Measurements from ENCODE around the gene WNK1. TPM values are rescaled to one million over a fixed set of nuclear protein-coding genes. Genes with fewer than 3 reads are reported as not detected.

Gene WNK1
- total and polyA plus RNA-seq, 2 of the 8 experiments (the other 6 are each of a cell fraction or from before 2014, with no cell fraction given) = 88.2 to 157 TPM

GRCh38 chr12:823028-823698, 70.8 kb downstream of the WNK1 start:
- Histone ChIP-seq H3K4ac (replicated peaks; ENCODE audit: insufficient read length, low read depth, low read length) (no peak overlapping the region), H3K56ac (replicated peaks; ENCODE audit: insufficient read length, low read depth, low read length) (no peak overlapping the region), H2BK15ac (ENCODE audit: low read length) (no peak overlapping the region), H3K36me3 (ENCODE audit: control insufficient read depth in 2 of 4, insufficient read depth in 4 of 4, low read length in 3 of 4) (peaks cover 0 to 6% (median 2%) of the 10 kb centered on the region in 4 experiments; a peak in 2 of 8 replicates), H4K20me1 (replicated peaks in 1 of 2; ENCODE audit: control insufficient read depth in 1 of 2, insufficient read depth in 2 of 2, low read length in 2 of 2) (peaks cover 0 to 2% of the 10 kb centered on the region in 2 experiments), H3K79me1 (ENCODE audit: low read depth, low read length) (0 out of 2 replicates have a peak, but pooled peaks cover 2% of the 10 kb centered on the region), H3K23me2 (ENCODE audit: low read depth, low read length) (no peaks in the 10 kb centered on the region), H3K9me3 (ENCODE audit: insufficient read depth in 2 of 2, low read depth in 1 of 2, low read length in 1 of 2) (no peaks in the 10 kb centered on the region), H3K14ac (ENCODE audit: insufficient read length) (no peak overlapping the region), H3K23ac (ENCODE audit: insufficient read length) (no peak overlapping the region), H2BK20ac (ENCODE audit: low read length) (no peak overlapping the region), H3K27ac (ENCODE audit: low read depth, low read length) (no peak overlapping the region), H3K27me3 (replicated peaks in 1 of 4; ENCODE audit: control insufficient read depth in 3 of 4, extremely low read depth in 1 of 4, insufficient read depth in 3 of 4, low read length in 3 of 4) (no peaks in the 10 kb centered on the region), H3K4me1 (replicated peaks in 1 of 4; ENCODE audit: control insufficient read depth in 3 of 4, insufficient read depth in 4 of 4, low read length in 3 of 4) (peaks cover 1 to 6% (median 4%) of the 10 kb centered on the region in 4 experiments; a peak in 5 of 7 replicates), H3K4me3 (ENCODE audit: extremely low read depth in 1 of 4, insufficient read depth in 2 of 4, low read depth in 3 of 4, low read length in 4 of 4) (no peak overlapping the region), H2AFZ (ENCODE audit: low read length) (no peak overlapping the region), H2BK12ac (ENCODE audit: low read depth, low read length) (no peak overlapping the region), H3K18ac (ENCODE audit: extremely low read depth, low read length) (no peak overlapping the region), H3K79me2 (ENCODE audit: control insufficient read depth in 1 of 2, insufficient read depth in 2 of 2, low read length in 2 of 2) (peaks cover 0 to 71% of the 10 kb centered on the region in 2 experiments; a peak in 2 of 4 replicates), H4K5ac (ENCODE audit: insufficient read length, low read depth, low read length) (no peak overlapping the region), H3K9ac (replicated peaks in 1 of 4; ENCODE audit: extremely low read depth in 1 of 4, low read depth in 3 of 4, low read length in 3 of 4) (no peak overlapping the region), H2BK5ac (ENCODE audit: low read depth, low read length) (no peak overlapping the region), H2AK5ac (ENCODE audit: low read depth, low read length) (no peak overlapping the region), H3K4me2 (ENCODE audit: insufficient read depth in 1 of 2, low read depth in 2 of 2, low read length in 2 of 2) (no peak overlapping the region), H4K91ac (replicated peaks; ENCODE audit: insufficient read length, low read length) (no peak overlapping the region), H4K8ac (ENCODE audit: extremely low read depth, insufficient read depth, low read length) (no peak overlapping the region), H2BK120ac (replicated peaks; ENCODE audit: low read depth, low read length) (no peak overlapping the region)
- no peak for TF ChIP-seq RBBP5 (IDR thresholded peaks at IDR 0.05; ENCODE audit: borderline replicate concordance, low read depth, low read length)
- no peak for TF ChIP-seq MAX (IDR thresholded peaks at IDR 0.05)
- TF ChIP-seq GABPA (IDR thresholded peaks at IDR 0.05; ENCODE audit: borderline replicate concordance, insufficient read depth, low read length) = no peak
- no peak for TF ChIP-seq FOSL1 (IDR thresholded peaks at IDR 0.05; ENCODE audit: insufficient read depth, low read depth, low read length)
- no peak for TF ChIP-seq SIN3A (conservative IDR thresholded peaks at IDR 0.05 in 1 of 2, IDR thresholded peaks at IDR 0.05 in 1 of 2; ENCODE audit: low read depth in 1 of 2, low read length in 2 of 2)
- no peak for TF ChIP-seq GTF2F1 (IDR thresholded peaks at IDR 0.05; ENCODE audit: borderline replicate concordance, low read depth, low read length)
- ChIA-PET POLR2A (ENCODE audit: partially characterized antibody) (no interaction called here), CTCF (ENCODE audit: partially characterized antibody) (interaction anchor here (0.7 to 1.4 kb wide), 4 partner anchors 8 to 1225 kb away, joined by 3 to 5 read pairs (median 4); no protein-coding TSS in a partner anchor)
- DNase-seq (ENCODE audit: low read depth in 1 of 2, low spot score in 2 of 2) = no peak
- FAIRE-seq = no peak
- WGBS, 2 experiments (ENCODE audit: extremely low coverage in 1 of 2, insufficient coverage in 1 of 2, insufficient read length in 1 of 2, insufficient replicate concordance in 2 of 2, low coverage in 1 of 2, low lambda C conversion rate in 2 of 2, missing lambda C conversion rate in 1 of 2) = 88% methylated on average over 2 of the region's 2 CpGs; no CpG with 5 or more reads in 1 of the 2 experiments

Data from H1 (cell line).